M059J (cell line): ENCODE measurements around the gene VAT1L. TPM values are rescaled to one million over a fixed set of nuclear protein-coding genes. Genes with fewer than 3 reads are reported as not detected.
A peak's percentile ranks its signal among the peaks of the same experiment; 100 is the strongest.

ENCODE experiments used
- DNase-seq: peaks from one replicate; pipeline ENCODE4 v3.0.0-alpha.2; 2012; ENCODE audit warnings: low read depth
- total RNA-seq: library from RNA; depleted of rRNA; stranded (reverse); fragments of >200 nt; shearing (Covaris generic); gene quantifications from 2 replicates; pipeline ENCODE4 v1.2.3, GENCODE V29; 2014

VAT1L gene
- total RNA-seq, 1 experiment from 2014 or later = 1.3 TPM

DNA sequence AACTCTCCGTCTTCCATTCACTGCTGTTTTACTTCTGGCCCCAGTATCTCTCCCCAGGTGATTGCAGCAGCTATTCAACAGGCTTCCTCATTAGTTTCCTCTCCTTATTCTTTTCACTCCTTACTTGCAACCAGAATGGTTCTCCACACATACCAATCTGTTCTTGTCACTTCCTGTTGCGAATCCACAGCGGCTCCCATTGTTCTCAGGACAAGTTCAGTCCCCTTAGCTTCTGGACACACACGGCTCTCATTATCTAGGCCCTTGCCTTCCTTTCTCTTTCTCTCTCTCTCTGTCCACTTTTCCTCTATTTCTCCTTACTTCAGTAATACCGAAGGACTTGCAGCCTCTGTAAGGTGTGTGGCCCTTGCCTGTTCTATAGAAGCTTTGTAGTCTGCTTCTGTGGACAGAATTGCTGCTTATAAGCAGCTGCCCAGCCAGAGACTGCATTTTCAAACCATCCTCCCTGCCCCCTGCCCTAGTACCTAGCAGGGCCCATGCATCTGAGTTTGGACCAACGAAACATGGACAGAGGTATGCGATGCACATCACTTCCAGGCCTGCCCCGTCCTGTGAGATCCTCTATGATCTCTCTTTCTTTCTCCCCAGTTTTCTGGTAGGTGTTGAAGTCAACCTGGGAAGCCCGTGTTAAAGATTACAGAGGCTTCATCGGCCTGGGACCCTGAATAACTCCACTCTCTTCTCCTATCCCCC lies 45.7 kb downstream of the VAT1L start:
- peak; percentile 90 for DNase-seq

DNA sequence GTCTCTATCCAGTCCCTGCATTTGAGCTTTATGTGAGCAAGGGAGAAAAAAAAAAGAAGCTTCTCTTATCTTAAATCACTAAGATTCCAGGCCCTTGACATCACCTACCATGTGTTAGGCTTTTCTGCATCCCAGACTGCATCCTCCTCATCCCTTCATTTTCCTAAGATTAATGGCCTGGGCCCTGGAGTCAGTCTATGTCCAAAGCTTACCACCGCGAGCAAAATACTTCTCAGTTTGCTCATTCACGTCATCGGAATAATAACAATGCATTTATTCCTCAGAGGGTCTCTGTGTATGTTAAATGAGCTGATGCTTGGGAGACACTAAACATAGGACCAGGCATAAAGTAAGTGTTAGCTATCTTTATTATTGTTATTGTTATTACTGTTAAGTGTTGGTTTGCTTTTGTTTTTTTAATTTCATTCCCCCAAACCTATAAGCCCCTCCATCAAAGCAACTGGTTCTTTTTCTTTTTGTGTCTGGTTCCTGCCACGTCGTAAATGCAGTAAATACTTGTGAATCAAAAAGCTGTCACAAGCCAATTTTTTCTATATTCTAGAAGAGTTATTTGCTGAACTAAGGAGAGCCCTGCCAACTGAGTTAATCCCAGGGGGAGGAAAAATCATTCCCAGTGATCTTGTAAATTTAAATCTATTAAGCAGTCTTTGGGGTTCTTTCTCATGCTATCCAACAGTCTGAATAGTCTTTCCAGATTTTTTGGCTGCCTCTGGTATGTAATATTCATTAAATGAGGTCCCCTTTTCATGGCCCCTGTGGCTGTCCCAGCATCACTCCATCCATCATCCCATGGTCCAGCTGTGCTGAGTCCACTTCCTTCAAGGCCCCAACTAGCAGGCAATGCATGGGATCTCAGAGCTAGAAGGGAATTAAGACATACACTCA lies 46.5 kb downstream of the VAT1L start:
- DNase-seq = peak; percentile 78

DNA sequence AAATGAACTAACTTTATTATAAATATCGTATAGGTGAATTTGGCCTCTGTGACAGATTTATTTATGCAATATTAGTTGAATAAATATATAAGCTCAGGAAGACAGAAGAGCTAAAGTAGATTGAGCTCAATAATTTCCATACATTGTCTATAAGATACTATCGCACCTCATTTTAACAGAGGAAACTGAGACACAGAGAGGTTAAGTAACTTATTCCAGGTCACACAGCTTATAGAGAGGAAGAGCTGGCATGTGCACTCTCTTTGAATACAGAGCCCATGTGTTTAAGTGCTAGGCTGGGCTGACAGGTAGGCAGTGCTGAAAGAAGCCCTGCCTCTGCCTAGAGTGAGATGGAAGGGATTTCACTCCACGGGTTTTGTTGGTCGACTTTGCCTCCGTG lies 48.4 kb downstream of the VAT1L start:
- DNase-seq = no peak

DNA sequence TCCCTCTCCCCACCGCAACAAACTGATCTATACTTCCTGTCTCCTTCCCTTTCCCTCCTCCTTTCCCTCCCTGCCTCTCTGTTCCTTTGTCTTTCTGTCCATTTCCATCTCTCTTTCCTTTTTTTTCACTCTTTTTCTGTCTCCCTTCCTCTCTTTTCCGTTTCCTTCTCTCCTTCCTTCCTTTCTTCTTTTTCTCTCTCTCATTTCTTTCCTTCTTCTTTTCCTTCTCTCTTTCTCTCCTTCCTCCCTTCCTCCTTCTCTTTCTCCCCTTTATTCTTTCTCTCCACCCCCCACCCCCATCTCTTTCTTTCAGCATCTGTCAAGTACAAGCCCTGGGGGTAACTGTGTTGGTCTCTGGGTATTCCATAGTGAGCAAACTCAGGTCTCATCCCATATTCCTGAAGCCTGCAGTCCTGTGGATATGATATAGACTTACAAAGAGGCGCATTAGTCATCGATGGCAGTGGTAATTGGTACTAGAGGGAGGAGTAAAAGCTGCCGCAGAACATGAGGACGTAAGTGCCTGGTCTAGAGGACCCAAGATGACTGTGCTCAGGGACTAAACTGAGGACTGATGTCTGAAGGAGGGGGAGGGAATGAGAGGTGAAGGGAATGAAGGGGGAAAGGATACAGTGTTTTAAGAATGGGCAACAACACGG lies 50.4 kb downstream of the VAT1L start:
- peak; percentile 33 for DNase-seq

DNA sequence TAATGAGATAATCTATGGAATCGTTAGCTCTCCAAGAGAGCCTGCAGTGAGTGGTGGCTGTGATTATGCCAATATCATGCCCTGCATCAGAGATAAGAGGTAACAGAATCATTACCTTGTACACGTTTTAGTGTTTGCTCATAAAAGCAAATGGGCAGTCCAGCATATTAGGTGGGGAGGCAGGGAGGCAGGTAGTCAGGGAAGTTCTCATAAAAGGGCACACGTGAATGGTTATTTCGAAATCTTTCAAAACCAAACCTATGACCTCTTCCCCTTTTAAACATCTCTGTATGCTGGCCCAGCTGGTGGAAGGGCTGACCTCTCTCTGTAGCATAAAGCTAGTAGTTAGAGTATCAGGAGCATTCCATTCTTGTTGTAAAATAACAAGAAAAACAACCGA lies 51.7 kb downstream of the VAT1L start:
- DNase-seq = no peak

DNA sequence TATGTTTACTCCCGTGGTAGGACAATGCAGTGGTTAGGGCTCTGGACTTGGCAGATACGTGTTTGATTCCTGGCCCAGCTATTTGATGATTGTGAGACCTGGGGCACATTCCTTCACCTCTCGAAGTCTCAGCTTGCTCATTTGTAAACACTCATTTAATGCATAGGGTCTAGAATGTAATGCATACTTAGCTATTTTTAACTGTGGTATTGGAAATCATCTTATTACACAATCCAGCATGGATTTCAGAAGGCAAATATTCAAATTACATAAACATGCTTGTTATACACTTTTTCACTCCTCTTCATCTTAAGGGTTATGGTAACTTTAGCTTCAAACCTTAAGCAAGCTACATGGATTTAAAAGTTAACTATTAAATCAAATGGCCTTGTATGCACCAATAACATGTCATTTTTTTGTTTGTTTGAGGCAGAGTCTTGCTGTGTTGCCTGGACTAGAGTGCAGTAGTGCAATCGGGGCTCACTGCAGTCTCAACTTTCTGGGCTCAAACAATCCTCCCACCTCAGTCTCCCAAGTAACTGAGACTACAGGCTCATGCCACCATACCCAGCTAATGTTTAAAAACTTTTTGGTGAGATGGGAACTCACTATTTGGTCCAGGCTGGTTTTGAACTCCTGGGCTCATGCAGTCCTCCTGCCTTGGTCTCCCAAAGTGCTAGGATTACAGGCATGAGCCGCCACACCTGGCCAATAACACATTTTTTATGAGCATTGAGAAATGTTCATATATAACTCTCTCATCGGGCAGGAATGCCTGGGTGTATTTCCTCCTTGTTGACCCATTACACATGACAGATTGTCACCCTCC lies 52.5 kb downstream of the VAT1L start:
- no peak for DNase-seq

DNA sequence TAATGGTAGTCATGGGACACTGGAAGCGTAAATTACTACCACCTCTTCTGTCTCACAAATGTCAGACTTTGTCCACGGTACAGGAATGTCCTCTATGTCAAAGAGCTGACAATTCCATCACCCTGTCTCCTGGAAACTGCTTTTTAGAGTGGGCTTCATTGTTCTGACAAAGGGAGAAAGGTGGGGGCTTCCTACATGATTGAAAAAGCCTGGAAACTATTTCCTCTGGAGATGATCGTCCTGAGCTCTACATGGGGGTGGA lies 53.1 kb downstream of the VAT1L start:
- no peak for DNase-seq

DNA sequence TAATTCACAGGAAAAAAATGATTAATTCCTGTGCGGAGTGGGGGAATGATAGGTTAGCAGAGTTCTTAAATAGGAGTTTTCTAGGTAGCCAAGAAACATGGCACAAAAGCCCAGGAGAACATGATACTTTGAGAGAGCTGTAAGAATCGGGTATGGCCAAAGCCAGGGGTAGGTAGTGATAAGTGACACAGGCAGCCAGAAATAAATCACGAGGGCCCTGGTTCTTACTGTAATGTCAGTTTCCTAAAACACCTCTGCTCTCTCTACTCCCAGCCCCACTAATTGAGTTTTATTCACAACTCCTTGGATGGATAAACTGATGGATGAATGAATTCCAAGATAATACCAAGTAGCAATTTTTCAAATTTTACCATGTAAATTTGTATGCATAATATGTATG lies 54.1 kb downstream of the VAT1L start:
- DNase-seq = no peak

DNA sequence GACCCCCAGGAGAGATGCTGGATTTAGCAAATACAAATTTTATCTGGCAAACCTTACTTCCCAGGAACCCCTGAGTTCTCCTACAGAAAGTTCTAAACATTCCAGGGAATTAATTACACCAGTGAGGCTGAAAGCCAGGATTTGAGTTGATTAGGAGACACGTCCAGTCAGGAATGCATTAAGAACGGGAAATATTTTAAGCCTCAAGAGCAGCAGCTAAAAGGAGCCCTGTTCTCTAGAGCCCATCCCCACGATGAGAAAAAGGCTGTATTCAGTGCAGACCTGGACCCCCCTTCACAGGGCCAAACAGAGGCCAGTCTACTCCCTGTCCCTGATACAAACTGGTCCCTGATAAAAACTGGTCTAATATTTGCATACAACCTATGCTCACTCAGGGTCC lies 55.0 kb downstream of the VAT1L start:
- DNase-seq = no peak

DNA sequence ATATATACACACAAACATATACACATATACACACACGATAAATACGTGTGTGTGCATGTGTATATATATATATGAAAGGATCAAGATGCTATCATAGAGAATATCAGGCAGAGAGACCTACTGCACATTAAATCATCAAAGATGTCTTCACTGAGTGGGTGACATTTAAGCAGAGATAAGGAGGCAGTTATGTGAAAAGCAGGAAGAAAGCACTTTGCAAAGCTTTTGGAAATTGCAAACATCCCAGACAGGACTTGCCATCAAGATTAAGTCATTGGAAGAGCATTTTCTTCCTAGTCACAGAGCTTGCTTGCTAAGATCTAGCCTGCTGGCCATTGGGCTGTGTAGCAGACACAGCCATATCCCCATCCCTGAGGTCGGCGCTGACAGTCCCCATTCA lies 56.4 kb downstream of the VAT1L start:
- no peak for DNase-seq

DNA sequence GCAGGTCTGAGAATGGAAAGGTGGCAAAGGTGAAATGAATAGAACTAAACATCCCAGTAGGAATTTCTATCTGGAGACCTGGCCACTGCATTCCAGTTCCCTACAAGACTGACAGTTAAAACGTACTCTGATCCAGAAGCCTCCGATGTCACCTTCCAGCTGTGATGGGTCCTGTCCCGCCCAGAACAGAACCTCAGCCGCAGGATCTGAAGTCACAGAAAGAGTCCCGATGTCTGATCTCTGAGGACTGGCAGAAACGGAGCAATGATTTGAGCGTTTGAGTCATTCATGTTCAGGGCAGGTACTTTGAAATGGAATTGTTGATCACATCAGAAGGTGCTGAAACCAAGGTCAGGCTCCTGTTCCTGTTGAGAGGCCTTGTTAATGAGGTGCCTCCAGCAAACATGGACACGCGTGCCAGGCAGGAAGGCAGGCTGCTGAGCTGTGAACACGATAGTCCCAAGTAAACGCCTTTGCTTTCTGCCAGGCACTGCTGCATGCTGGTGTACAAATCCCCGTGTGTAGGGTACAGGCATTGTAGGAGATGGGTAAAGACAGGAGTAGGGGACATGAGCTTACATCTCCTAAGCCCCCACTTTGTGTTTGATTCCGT lies 61.4 kb downstream of the VAT1L start:
- no peak for DNase-seq

DNA sequence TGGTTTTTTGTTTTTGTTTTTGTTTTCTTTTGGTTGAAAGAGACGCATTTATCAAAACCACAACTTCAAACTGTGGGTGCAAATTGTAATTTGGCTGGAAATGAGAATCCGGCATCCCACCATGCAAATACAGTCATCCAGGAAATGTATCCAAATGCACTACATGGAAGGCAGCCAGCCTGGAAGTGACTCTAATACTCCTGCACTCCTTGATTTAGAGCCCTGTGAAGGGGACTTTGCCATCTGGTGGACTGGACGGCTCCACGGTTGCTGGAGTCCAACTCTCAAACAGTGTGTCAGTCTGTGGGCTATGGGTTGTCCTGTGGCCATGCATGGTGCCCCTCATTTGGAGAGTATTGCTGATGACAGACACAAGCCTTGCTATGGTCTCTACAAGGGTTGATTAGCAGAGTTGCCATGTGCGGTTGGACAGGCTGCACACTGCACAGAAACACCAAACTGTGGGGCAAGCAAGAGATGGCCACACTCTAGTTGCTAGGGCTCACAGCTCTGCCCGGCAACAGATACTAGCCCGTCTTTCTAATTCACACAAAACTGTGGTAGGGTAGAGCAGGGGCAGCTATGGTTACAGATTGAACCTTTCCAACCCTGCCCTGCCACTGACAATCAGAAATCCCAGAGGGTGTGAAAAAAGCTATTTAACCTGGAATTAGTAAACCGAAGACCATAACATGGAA lies 62.4 kb downstream of the VAT1L start:
- DNase-seq = peak; percentile 56

DNA sequence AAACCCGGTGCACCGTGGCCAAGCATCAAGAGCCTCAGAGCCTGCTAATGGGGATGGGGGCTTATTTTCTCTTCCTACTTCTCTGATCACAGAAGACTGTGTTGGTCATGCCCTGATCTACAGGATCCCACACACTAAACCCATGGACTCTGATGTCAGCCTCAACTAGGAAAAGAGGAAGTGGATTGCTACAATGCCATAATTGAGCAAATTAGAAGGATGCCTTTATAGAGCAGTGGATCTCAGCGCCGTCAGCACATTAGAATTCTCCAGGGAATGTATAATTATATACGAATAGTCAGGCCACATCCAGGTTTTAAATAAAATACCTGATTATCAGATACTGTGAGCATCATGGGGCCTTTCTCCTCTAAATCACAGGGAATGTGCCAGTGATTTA lies 64.8 kb downstream of the VAT1L start:
- DNase-seq = no peak

DNA sequence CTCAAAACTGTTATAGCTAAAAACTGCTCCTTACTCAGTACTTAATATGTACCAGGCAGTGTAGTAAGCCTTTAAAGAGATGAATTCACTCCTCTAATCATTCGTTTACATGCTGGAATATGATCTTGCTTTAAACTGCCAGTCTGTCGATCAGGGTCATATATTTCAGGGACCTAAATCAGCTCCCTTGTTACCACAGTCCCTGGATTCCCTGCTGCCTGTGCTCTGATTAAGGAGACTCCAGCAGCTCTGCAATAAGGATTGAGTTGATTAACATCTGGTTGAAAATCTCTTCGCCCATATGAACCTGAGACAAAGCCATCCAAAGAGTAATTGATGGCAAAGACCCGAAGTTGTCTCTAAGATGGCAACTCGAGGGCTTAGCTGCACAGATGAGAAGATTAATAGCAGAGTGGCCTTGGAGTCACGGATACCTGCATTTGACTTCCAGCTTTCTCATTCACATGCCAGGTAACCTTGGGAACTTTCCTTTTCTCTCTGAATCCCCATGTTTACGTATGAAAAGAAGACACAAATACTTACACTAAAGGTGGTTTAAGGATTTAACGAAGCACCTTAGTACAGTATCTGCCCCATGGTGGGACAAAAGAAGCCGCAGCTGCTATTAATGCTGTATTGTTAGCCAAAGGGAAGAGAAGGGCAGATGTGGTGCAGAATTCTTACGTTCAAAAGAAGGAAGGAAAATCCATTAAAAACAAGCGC lies 68.2 kb downstream of the VAT1L start:
- DNase-seq = no peak

DNA sequence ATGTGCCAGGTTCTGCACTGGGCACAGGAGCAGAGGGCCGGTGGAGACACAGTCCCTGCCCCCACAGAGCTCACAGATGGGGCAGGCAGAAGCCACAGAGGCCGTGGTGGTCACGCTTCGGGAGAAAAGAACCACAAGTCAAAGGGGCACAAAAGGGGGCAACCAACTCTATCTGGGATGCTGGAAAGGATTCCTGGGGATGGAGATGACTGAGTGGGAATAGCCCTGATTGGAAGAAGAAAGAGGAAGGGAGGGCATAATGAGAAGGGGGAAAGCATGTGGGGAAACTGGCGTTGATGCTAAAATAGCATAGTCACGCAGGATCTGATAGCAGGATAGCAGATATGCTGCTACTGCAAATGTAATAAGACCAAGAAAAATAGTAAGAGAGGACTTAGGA lies 69.7 kb downstream of the VAT1L start:
- no peak for DNase-seq

DNA sequence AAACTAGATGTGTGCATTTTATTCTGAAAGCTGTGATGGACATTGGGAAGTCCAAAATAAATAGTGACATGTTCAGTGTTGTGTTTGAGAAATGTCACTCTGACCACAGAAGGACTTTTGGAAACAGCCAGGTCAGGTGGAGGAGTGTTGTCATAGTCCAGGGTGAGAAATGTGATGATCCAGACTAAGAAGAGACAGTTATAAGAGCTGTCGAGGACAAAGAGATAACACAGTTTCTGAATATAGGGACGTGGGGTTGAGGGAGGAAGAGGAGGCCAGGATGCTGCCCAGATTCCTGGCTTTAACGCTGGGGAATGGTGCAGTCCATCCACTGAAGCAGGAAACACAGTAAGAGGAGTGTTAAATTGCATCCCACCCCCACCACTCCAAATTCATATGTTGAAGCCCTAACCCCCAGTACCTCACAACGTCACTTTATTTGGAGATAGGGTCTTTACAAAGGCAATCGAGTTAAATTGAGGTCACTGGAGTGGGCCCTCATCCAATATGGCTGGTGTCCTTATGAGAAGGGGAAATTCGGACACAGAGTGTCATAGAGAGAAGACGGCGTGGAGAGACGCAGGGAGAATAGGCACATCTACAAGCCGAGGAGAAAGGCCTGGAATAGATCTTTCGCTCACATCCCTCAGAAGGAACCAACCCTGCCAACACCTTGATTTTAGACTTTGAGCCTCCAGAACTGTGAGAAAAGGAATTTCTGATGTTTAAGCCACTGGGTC lies 71.3 kb downstream of the VAT1L start:
- DNase-seq = no peak

DNA sequence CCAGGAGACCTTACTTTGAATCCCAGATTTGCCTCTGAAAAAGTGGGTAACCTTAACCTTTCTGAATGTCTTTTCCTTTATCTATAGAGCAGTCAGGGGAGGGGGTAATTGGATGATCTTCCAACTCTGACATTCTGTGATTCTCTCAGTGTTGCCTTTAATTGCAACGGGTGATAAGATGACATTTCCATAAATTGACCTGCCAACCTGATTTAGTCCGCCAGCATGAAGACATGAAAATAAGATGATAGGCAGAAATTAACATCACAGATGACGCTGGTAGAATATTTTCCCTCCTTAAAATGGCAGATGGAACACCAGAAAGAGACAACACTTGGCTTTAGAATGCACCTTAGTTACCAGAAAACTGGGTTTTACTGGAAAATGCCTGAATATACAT lies 72.6 kb downstream of the VAT1L start:
- DNase-seq = no peak

DNA sequence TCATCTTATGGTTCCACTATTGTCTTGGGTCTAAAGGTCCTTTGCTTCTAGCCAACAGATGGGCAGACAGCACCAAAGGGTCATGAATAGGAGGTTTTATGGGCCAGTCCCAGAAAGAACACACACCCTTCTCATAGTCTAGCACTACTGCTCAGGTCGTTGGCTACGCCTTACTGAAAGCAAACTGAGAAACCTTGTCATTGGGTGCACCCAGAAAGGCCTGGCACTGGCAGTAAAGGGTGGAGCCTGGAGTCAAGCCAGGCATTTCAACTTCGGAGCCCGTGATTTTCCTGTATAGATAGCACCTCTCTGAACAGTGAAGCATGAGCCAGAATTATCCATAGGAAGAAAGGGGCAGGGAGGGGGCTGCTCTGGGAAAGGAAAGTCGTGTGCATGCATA lies 74.9 kb downstream of the VAT1L start:
- no peak for DNase-seq

DNA sequence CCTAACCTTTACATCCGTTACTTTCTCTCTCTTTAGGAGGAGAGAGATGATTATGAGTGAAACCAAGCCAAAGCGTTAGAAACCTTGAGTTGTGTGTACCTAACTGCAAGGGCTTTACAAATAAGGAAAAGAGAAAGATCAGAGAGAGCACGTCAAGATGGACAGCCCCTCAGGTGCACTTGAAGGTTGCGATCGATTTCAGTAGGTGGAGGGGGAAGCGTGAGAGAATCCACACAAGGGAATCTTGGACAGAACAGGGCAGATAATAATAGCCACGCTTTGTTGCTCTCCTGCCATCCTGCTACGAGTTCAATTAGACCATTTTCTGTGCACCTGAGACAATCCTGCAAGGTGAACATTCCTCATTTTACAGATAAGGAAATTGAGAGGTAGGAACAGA lies 78.4 kb downstream of the VAT1L start:
- no peak for DNase-seq

DNA sequence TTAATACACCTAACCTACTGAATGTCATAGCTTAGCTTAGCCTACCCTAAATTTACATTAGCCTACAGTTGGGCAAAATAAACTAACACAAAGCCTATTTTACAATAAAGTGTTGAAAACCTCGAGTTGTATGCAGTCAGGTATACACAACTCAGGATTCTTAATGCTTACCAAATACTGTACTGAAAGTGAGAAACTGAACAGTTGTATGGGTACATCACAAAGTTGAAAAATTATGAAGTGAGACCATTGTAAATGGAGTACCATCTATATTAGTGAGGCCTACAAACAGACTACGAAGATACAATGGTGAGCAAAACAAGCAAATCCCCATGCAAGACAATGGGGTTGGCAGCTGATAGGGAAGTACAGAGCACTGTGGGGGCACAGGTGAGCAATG lies 79.7 kb downstream of the VAT1L start:
- DNase-seq = no peak
